Fibroblast of lung (primary cell): ENCODE measurements around the gene BRCA2. TPM values are rescaled to one million over a fixed set of nuclear protein-coding genes. Genes with fewer than 3 reads are reported as not detected.

Experiments used
- DNase-seq, 2 donors: peaks; one replicate each; pipeline versions ENCODE4 v3.0.0 to v3.0.0-alpha.2; 2010; ENCODE audit warnings: low read depth in 2 of 2
- H2AFZ ChIP-seq: 2 replicates; pipeline ENCODE4 v1.5.1; 2012; ENCODE audit warnings: low read length, control low read depth, inconsistent platforms
- H3K27ac ChIP-seq: 2 replicates; pipeline ENCODE4 v1.5.1; 2011; ENCODE audit warnings: low read length, control low read depth; ENCODE audit not compliant: insufficient read depth
- H3K27me3 ChIP-seq: 2 replicates; pipeline ENCODE4 v1.5.1; 2011; ENCODE audit warnings: mild to moderate bottlenecking, low read length; ENCODE audit not compliant: control insufficient read depth, insufficient read depth
- H3K36me3 ChIP-seq: 2 replicates; pipeline ENCODE4 v1.5.1; 2011; ENCODE audit warnings: low read length; ENCODE audit not compliant: control insufficient read depth, insufficient read depth
- H3K4me1 ChIP-seq: 2 replicates; pipeline ENCODE4 v1.5.1; 2011; ENCODE audit warnings: low read length; ENCODE audit not compliant: control insufficient read depth, insufficient read depth; ENCODE audit errors: extremely low read depth
- H3K4me2 ChIP-seq: 2 replicates; pipeline ENCODE4 v1.5.1; 2011; ENCODE audit warnings: low read length, control low read depth; ENCODE audit not compliant: insufficient read depth; ENCODE audit errors: extremely low read depth
- H3K4me3 ChIP-seq, 4 experiments: fragments of 200-600 bp in 1 of 4; sonication (generic) in 1 of 4; replicated peaks in 1 of 4; 2 replicates each; pipeline ENCODE4 v1.5.1; 2011 to 2016; ENCODE audit warnings: low read length in 4 of 4, low read depth in 3 of 4, mild to moderate bottlenecking in 3 of 4, control low read depth in 2 of 4, inconsistent platforms in 1 of 4, mixed read lengths in 1 of 4; ENCODE audit not compliant: insufficient read depth in 1 of 4; ENCODE audit errors: control extremely low read depth in 1 of 4
- H3K79me2 ChIP-seq: 2 replicates; pipeline ENCODE4 v1.5.1; 2012; ENCODE audit warnings: mild to moderate bottlenecking, low read length, inconsistent platforms; ENCODE audit not compliant: control insufficient read depth, insufficient read depth
- H3K9ac ChIP-seq: 2 replicates; pipeline ENCODE4 v1.5.1; 2011; ENCODE audit warnings: mild to moderate bottlenecking, low read length, control low read depth; ENCODE audit not compliant: insufficient read depth
- H3K9me3 ChIP-seq: 2 replicates; pipeline ENCODE4 v1.5.1; 2012; ENCODE audit warnings: low read depth, low read length; ENCODE audit not compliant: control insufficient read depth, insufficient read depth
- H4K20me1 ChIP-seq: 2 replicates; pipeline ENCODE4 v1.5.1; 2011; ENCODE audit warnings: low read length; ENCODE audit not compliant: control insufficient read depth, insufficient read depth; ENCODE audit errors: extremely low read depth
- CTCF ChIP-seq, 2 donors: IDR thresholded peaks in 1 of 2; conservative IDR thresholded peaks in 1 of 2; 1 replicate in 1 of 2; 2 replicates in 1 of 2; pipeline ENCODE4 v1.5.1; 2011 to 2012; ENCODE audit warnings: low read length in 2 of 2, control low read depth in 1 of 2, inconsistent platforms in 1 of 2, low read depth in 1 of 2, mild to moderate bottlenecking in 1 of 2
- EZH2 ChIP-seq: IDR thresholded peaks from 2 replicates; pipeline ENCODE4 v1.5.1; 2012; ENCODE audit warnings: low read length, control low read depth, mild to moderate bottlenecking; ENCODE audit errors: missing control alignments
- polyA plus RNA-seq, 2 donors: library from polyadenylated mRNA; depleted of rRNA in 1 of 2; stranded (reverse) in 1 of 2; unstranded in 1 of 2; fragments of >200 nt; gene quantifications; 2 replicates each; pipeline ENCODE4 v1.2.1, GENCODE V29; 2011 to 2012; ENCODE audit warnings: missing spikeins in 1 of 2
- total RNA-seq: library from RNA; depleted of rRNA; stranded (reverse); fragments of >200 nt; gene quantifications from 2 replicates; pipeline ENCODE4 v1.2.1, GENCODE V29; 2014

The BRCA2 gene
- total and polyA plus RNA-seq, 2 donors (not counting 1 experiment from before 2014, with no cell fraction given): 2.0 to 4.5 TPM

- DNase-seq: peak; percentile 33 to 34
- Histone ChIP-seq H2AFZ (peak within 1 kb of the TSS; percentile 76), H3K27ac (no peak within 1 kb of the TSS), H3K9ac (peak within 1 kb of the TSS; percentile 70), H3K27me3 (no peaks in the 10 kb centered on the region), H3K4me2 (peak within 1 kb of the TSS; percentile 85), H3K4me3 (peak within 1 kb of the TSS; percentile 57 to 70 (median 60)), H3K36me3 (no peaks in the 10 kb centered on the region), H3K79me2 (no peaks in the 10 kb centered on the region), H3K9me3 (no peaks in the 10 kb centered on the region), H4K20me1 (no peaks in the 10 kb centered on the region), H3K4me1 (no peaks in the 10 kb centered on the region)
- TF ChIP-seq EZH2 (no peak), CTCF (conservative IDR thresholded peaks at IDR 0.05 in 1 of 2, IDR thresholded peaks at IDR 0.05 in 1 of 2; ENCODE audit: low read depth in 1 of 2, low read length in 2 of 2) (no peak)
These were observed 112.7 kb downstream of the BRCA2 start, which contains the start of gene N4BP2L1 for GRCh38 chr13:32427852-32428580. Gene N4BP2L1, minus strand, starts transcription at chr13:32428130. Its CDS starts 48 bp downstream, at chr13:32428082.

- H3K27ac ChIP-seq: no peak overlapping the region
- H3K36me3 ChIP-seq: no peaks in the 10 kb centered on the region
- H3K27me3 ChIP-seq: no peaks in the 10 kb centered on the region
- H3K9ac ChIP-seq: no peak overlapping the region
- no peak overlapping the region for H2AFZ ChIP-seq
- no peaks in the 10 kb centered on the region for H3K9me3 ChIP-seq
- no peaks in the 10 kb centered on the region for H4K20me1 ChIP-seq
- no peak overlapping the region for H3K4me2 ChIP-seq
- DNase-seq: no peak
- H3K4me1 ChIP-seq: no peaks in the 10 kb centered on the region
- H3K4me3 ChIP-seq: peak overlapping the region in 2 of 4 experiments; percentile 59 to 70
- TF ChIP-seq EZH2: no peak
- TF ChIP-seq CTCF (conservative IDR thresholded peaks at IDR 0.05 in 1 of 2, IDR thresholded peaks at IDR 0.05 in 1 of 2; ENCODE audit: low read depth in 1 of 2, low read length in 2 of 2): no peak
- no peaks in the 10 kb centered on the region for H3K79me2 ChIP-seq
These were observed 113.5 kb downstream of the BRCA2 start for GRCh38 chr13:32428581-32429432.

GRCh38 chr13:32429433-32429909 is 114.2 kb downstream of the BRCA2 start:
- Histone ChIP-seq H3K9me3 (no peaks in the 10 kb centered on the region), H3K27ac (no peak overlapping the region), H3K36me3 (no peaks in the 10 kb centered on the region), H3K9ac (no peak overlapping the region), H4K20me1 (no peaks in the 10 kb centered on the region), H3K79me2 (no peaks in the 10 kb centered on the region), H3K4me3 (no peak overlapping the region), H3K27me3 (no peaks in the 10 kb centered on the region), H3K4me2 (no peak overlapping the region), H3K4me1 (no peaks in the 10 kb centered on the region), H2AFZ (no peak overlapping the region)
- no peak for DNase-seq
- TF ChIP-seq EZH2 (no peak), CTCF (conservative IDR thresholded peaks at IDR 0.05 in 1 of 2, IDR thresholded peaks at IDR 0.05 in 1 of 2; ENCODE audit: low read depth in 1 of 2, low read length in 2 of 2) (no peak)
